GM12878 (cell line): Measurements from ENCODE around the gene TMEM18.

Source experiments
- ELK1 ChIP-seq: IDR thresholded peaks from 2 replicates; pipeline ENCODE4 v1.6.1; 2012; ENCODE audit warnings: low read depth, low read length, improper control_type of control experiment
- EP300 ChIP-seq, 2 experiments: fragments of 150-350 bp in 1 of 2; IDR thresholded peaks; 2 replicates each; pipeline ENCODE4 v1.6.1; 2011 to 2012; ENCODE audit warnings: low read depth in 2 of 2, low read length in 2 of 2, borderline replicate concordance in 1 of 2, improper control_type of control experiment in 1 of 2, inconsistent platforms in 1 of 2; ENCODE audit not compliant: control insufficient read depth in 1 of 2
- JUNB ChIP-seq: IDR thresholded peaks from 2 replicates; pipeline ENCODE4 v1.6.1; 2016; ENCODE audit warnings: antibody characterized with exemption, mild to moderate bottlenecking
- TF ChIP-seq, protein P1 (sequence below), 3 experiments: IDR thresholded peaks in 2 of 3; conservative IDR thresholded peaks in 1 of 3; 2 replicates each; pipeline ENCODE4 v1.5.1; 2011; ENCODE audit warnings: low read depth in 3 of 3, low read length in 3 of 3, mild to moderate bottlenecking in 3 of 3, control low read depth in 2 of 3, moderate library complexity in 2 of 3, inconsistent platforms in 1 of 3, mixed read lengths in 1 of 3; ENCODE audit not compliant: control insufficient read depth in 2 of 3, insufficient read depth in 1 of 3; ENCODE audit errors: extremely low read depth in 1 of 3

- TF ChIP-seq JUNB (no peak), EP300 (IDR thresholded peaks at IDR 0.05; ENCODE audit: borderline replicate concordance in 1 of 2, control insufficient read depth in 1 of 2, low read depth in 2 of 2, low read length in 2 of 2) (no peak), ELK1 (no peak)
- TF ChIP-seq, protein P1, sequence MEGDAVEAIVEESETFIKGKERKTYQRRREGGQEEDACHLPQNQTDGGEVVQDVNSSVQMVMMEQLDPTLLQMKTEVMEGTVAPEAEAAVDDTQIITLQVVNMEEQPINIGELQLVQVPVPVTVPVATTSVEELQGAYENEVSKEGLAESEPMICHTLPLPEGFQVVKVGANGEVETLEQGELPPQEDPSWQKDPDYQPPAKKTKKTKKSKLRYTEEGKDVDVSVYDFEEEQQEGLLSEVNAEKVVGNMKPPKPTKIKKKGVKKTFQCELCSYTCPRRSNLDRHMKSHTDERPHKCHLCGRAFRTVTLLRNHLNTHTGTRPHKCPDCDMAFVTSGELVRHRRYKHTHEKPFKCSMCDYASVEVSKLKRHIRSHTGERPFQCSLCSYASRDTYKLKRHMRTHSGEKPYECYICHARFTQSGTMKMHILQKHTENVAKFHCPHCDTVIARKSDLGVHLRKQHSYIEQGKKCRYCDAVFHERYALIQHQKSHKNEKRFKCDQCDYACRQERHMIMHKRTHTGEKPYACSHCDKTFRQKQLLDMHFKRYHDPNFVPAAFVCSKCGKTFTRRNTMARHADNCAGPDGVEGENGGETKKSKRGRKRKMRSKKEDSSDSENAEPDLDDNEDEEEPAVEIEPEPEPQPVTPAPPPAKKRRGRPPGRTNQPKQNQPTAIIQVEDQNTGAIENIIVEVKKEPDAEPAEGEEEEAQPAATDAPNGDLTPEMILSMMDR (IDR thresholded peaks at IDR 0.05 in 2 of 3, conservative IDR thresholded peaks at IDR 0.05 in 1 of 3; ENCODE audit: control insufficient read depth in 2 of 3, extremely low read depth in 1 of 3, insufficient read depth in 1 of 3, low read depth in 3 of 3, low read length in 3 of 3): no peak
Observed at GRCh38 chr2:647003-647560, 30.1 kb downstream of the TMEM18 start.
